Spinal cord (tissue), 10 donors: Measurements from ENCODE around the gene STH. TPM values are rescaled to one million over a fixed set of nuclear protein-coding genes. Genes with fewer than 3 reads are reported as not detected.

ENCODE experiments used
- DNase-seq, 6 donors: peaks; one replicate each; pipeline versions ENCODE4 v3.0.0 to v3.0.0-alpha.2; 2013 to 2015; ENCODE audit warnings: low spot score in 6 of 6, low read depth in 4 of 6
- H3K27ac ChIP-seq: one replicate; pipeline ENCODE4 v1.5.1; 2013; ENCODE audit warnings: low read depth, low read length, control low read depth
- H3K27me3 ChIP-seq: one replicate; pipeline ENCODE4 v1.6.1; 2013; ENCODE audit warnings: low read length; ENCODE audit not compliant: control insufficient read depth, insufficient read depth
- H3K36me3 ChIP-seq: one replicate; pipeline ENCODE4 v1.6.1; 2013; ENCODE audit warnings: low read length; ENCODE audit not compliant: control insufficient read depth, insufficient read depth
- H3K4me1 ChIP-seq: one replicate; pipeline ENCODE4 v1.6.1; 2013; ENCODE audit warnings: low read length; ENCODE audit not compliant: control insufficient read depth, insufficient read depth
- H3K4me3 ChIP-seq: one replicate; pipeline ENCODE4 v1.5.1; 2013; ENCODE audit warnings: low read depth, low read length, control low read depth
- H3K9me3 ChIP-seq: one replicate; pipeline ENCODE4 v1.6.1; 2013; ENCODE audit warnings: low read length; ENCODE audit not compliant: control insufficient read depth, insufficient read depth
- WGBS: methylation state at CpG from one replicate; pipeline ENCODE4 v1.1.5; 2013; ENCODE audit warnings: missing lambda C conversion rate; ENCODE audit not compliant: insufficient coverage; 5-methylcytosine and 5-hydroxymethylcytosine counted together
- polyA plus RNA-seq, 2 donors: library from polyadenylated mRNA; unstranded; fragments of 120-200 nt; gene quantifications; one replicate each; pipeline ENCODE4 v1.2.1, GENCODE V29; 2013; ENCODE audit not compliant: insufficient read length in 2 of 2
- total RNA-seq, 2 donors: library from RNA; depleted of rRNA in 1 of 2; stranded (reverse); fragments of 120-200 nt in 1 of 2; fragments of >200 nt in 1 of 2; gene quantifications; one replicate each; pipeline versions ENCODE4 v1.2.3 to v1.2.4, GENCODE V29; 2013 to 2014
- donor health status: healthy.

The STH gene
- total and polyA plus RNA-seq, 4 donors = 0.66 to 3.1 (median 2.4) TPM; not detected in 1

DNA sequence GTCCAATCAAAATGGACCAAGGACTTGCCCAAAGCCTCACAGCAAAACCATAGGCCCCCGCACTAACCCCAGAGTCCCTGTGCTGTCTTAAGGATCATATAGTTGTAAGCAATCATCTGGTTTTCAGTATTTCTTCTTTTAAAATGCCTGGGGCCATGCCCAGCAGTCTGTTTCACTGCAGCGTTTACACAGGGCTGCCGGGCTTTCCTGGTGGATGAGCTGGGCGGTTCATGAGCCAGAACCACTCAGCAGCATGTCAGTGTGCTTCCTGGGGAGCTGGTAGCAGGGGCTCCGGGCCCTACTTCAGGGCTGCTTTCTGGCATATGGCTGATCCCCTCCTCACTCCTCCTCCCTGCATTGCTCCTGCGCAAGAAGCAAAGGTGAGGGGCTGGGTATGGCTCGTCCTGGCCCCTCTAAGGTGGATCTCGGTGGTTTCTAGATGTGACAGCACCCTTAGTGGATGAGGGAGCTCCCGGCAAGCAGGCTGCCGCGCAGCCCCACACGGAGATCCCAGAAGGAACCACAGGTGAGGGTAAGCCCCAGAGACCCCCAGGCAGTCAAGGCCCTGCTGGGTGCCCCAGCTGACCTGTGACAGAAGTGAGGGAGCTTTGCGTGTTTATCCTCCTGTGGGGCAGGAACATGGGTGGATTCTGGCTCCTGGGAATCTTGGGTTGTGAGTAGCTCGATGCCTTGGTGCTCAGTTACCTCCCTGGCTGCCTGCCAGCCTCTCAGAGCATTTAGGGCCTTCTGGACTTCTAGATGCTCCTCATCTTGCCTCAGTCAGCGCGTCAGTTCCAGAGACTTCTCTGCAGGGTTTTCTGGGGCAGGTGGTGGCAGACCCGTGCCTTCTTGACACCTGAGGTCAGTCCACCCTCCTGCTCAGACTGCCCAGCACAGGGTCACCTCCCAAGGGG, 24.8 kb upstream of the STH start:
- Histone ChIP-seq H3K36me3 (peaks cover 64% of the 10 kb centered on the region), H3K27me3 (no peaks in the 10 kb centered on the region), H3K27ac (no peak overlapping the region), H3K9me3 (no peaks in the 10 kb centered on the region), H3K4me3 (no peak overlapping the region), H3K4me1 (no peaks in the 10 kb centered on the region)
- peak in 2 of 6 donors; percentile 3 to 57 for DNase-seq
- WGBS = 88% methylated on average over 16 of the region's 17 CpGs

DNA sequence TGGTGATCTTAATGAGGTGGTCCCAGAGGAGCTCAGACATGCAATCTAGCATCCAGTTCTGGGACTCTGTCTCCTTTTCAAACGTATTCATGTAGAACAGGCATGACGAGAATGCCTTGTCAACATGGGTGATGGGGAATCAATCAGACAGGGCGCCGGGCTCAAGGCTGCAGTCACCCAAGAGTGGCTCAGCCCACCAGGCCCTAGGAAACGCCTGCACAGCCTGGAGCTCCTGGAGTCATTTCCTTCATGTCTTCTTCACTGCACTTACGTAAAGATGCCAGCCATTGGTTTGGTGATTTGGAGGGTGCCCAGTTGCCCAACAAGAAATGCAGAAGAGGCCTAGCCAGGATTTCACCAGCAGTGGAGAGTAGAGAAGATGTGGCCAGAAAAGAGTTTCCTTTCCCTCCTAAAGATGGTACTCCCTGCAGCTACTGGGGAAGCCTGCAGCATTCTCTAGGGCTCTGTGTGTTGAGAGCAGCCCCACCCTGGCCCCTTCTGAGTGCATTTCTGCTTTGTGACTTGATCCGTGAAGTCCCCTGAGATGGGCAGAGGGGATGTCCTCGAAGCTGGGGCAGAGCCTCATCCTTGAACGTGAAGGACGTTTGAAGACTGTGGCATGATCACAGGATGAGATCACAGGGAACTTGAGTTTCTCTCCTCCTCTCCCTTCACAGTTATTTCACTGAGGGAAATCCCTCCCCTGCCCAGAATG, 24.0 kb upstream of the STH start:
- WGBS = 69% methylated on average over 9 of the region's 10 CpGs
- H3K4me1 ChIP-seq = no peaks in the 10 kb centered on the region
- no peaks in the 10 kb centered on the region for H3K9me3 ChIP-seq
- H3K4me3 ChIP-seq = no peak overlapping the region
- no peak overlapping the region for H3K27ac ChIP-seq
- peaks cover 60% of the 10 kb centered on the region for H3K36me3 ChIP-seq
- DNase-seq = no peak
- H3K27me3 ChIP-seq = no peaks in the 10 kb centered on the region

DNA sequence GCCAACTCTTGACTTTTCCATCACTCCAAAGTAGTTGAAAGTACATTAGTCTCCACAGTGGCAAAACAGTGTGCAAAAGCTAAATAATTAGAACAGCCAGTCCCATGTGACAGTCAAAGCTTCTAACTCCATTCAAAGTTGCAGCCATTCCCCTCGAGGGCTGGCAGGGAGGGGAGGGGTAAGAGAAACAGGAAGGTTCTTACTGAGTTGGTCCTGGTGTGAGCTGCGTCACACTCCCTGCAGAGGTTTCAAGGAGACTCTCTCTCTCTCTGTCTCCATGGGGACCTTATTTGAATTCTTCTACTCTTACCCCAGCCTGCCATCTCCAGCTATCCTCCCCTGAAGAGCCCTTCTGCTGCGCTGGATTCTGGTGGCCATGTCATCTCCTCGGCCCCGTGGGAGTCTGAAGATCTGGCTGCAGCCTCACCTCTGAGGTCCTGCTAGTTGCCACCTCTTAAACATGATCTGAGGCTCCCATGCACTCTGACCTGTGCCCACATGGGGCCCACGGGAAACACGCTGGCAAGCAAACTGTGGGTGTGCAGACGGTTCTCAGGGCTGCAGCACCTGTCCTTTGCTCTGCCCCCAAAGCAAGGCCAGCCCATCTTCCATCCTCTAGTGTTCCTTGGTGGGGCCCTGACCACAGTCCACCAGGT, 23.3 kb upstream of the STH start:
- Histone ChIP-seq H3K36me3 (peaks cover 54% of the 10 kb centered on the region), H3K4me1 (no peaks in the 10 kb centered on the region), H3K4me3 (no peak overlapping the region), H3K9me3 (no peaks in the 10 kb centered on the region), H3K27ac (no peak overlapping the region), H3K27me3 (no peaks in the 10 kb centered on the region)
- no peak for DNase-seq
- 82% methylated on average over 7 of the region's 8 CpGs for WGBS

DNA sequence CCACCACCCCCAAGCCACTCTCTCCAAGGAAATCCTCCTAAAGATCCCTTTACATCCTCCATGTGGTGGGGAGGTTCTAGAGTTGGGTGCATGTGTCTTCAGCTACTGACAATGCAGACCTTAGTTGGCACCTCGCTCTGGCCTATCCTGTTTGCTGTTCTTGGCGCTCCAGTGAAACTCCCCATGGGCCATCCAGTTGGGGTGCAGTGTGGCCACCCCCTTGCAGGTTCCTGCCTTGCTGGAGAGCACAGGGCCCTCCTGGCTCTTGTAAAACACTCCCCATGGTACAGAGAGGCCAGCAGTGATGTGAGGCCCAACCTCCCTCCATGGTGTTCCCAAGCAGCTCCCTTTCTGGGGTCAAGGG, 22.7 kb upstream of the STH start:
- H3K4me1 ChIP-seq = no peaks in the 10 kb centered on the region
- DNase-seq = no peak
- WGBS = 96% methylated on average over 2 of the region's 2 CpGs
- H3K9me3 ChIP-seq = no peaks in the 10 kb centered on the region
- no peak overlapping the region for H3K27ac ChIP-seq
- no peaks in the 10 kb centered on the region for H3K27me3 ChIP-seq
- peaks cover 56% of the 10 kb centered on the region for H3K36me3 ChIP-seq
- H3K4me3 ChIP-seq = no peak overlapping the region

DNA sequence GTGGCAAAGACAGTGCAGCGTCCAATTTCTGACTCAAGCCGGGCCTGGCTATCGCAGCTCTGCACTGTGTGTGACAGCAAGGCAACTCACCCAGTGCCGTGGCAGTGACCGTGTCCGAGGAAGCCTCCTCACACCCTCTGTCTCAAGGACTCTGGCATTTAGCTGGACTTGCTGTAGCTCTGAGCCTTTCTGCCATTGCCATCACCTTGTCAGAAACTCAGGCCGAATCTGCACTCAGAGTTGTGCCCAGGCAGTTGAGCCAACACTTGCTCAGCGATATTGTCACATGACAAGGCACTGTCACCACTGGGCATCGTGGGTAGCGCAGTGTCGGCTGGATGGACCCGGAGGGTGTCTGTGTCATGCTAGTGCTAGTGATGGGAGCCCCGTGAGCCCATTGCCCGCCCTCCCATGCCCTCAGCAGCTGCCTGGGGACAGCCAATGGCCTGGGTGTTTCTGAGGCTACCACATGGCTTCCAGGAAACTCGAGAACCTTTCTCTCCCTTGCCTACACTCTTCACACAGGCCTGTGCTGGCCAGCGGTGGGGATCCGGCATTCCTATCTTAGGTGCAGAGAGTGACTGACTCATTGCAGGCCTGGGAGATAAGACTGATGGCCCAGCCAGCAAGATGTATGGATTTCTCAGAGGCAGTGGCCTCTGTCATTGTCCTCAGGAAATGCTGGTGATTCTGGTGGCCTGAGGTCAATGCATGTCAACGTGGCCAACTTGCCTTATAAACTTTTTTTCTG, 22.1 kb upstream of the STH start:
- H3K27ac ChIP-seq = no peak overlapping the region
- H3K27me3 ChIP-seq = no peaks in the 10 kb centered on the region
- H3K36me3 ChIP-seq = peaks cover 51% of the 10 kb centered on the region
- WGBS = 83% methylated on average over 11 of the region's 18 CpGs
- no peaks in the 10 kb centered on the region for H3K9me3 ChIP-seq
- no peaks in the 10 kb centered on the region for H3K4me1 ChIP-seq
- DNase-seq = no peak
- no peak overlapping the region for H3K4me3 ChIP-seq

DNA sequence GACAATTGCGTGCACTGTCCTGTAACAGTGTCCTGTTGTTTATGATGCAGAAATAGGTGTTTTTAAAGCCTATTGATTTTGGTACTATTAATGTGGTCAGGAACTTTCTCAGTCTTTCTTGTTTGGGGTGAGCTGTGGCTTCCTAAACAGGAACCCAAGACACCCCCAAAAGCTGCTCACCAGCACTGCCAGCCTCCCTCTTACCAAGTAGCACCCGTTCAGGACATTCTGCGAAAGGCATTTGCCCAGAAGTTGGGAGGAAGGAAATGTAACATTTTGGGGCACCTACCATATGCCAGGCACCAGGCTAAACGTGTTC, 21.6 kb upstream of the STH start:
- H3K36me3 ChIP-seq = peaks cover 45% of the 10 kb centered on the region
- H3K4me1 ChIP-seq = no peaks in the 10 kb centered on the region
- H3K9me3 ChIP-seq = no peaks in the 10 kb centered on the region
- no peak overlapping the region for H3K4me3 ChIP-seq
- WGBS = 100% methylated on average over 2 of the region's 4 CpGs
- H3K27ac ChIP-seq = no peak overlapping the region
- no peak for DNase-seq
- no peaks in the 10 kb centered on the region for H3K27me3 ChIP-seq

DNA sequence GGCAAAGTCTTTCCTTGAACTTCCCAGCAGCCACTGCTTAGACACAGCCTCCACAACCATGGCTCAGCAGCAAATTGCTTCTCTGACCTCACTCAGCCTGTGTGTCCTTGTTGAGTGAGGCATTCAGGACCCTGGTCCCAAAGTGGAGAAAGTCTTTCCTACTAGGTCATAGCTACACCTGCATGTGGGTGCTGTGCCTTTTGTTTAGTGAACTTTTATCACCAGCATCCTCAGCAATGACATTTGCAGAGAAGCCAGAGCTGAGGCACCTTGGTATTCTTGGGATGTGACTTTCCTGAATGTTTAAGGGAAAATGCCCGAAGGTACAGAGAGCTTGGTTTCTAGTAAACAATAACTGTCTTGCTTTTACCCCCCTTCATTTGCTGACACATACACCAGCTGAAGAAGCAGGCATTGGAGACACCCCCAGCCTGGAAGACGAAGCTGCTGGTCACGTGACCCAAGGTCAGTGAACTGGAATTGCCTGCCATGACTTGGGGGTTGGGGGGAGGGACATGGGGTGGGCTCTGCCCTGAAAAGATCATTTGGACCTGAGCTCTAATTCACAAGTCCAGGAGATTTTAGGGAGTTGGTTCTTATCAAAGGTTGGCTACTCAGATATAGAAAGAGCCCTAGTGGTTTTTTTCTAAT, 20.9 kb upstream of the STH start:
- Histone ChIP-seq H3K27ac (no peak overlapping the region), H3K9me3 (no peaks in the 10 kb centered on the region), H3K4me3 (no peak overlapping the region), H3K36me3 (peaks cover 48% of the 10 kb centered on the region), H3K27me3 (no peaks in the 10 kb centered on the region), H3K4me1 (no peaks in the 10 kb centered on the region)
- WGBS = 44% methylated on average over 2 of the region's 3 CpGs
- DNase-seq = no peak

DNA sequence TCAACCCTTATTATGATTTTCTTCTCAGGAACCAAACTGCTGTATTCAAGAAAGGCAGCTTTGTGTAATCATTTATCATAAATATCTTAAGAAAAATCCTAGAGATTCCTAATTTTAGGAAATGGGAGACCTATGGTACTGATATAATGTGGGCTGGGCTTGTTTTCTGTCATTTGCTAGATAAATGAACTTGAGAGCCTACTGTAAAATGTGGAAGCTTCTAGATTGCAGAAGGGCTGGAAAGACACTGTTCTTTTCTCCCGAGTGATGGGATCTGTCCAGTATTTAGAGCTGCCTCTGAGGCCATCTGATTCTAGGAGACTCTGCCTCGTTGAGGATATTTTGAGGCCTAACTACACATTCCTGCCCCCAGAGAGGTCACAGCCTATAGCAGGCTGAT, 19.9 kb upstream of the STH start:
- H3K27ac ChIP-seq = no peak overlapping the region
- no peaks in the 10 kb centered on the region for H3K4me1 ChIP-seq
- peaks cover 51% of the 10 kb centered on the region for H3K36me3 ChIP-seq
- 47% methylated on average over 2 of the region's 2 CpGs for WGBS
- H3K9me3 ChIP-seq = no peaks in the 10 kb centered on the region
- H3K27me3 ChIP-seq = no peaks in the 10 kb centered on the region
- DNase-seq = no peak
- no peak overlapping the region for H3K4me3 ChIP-seq

DNA sequence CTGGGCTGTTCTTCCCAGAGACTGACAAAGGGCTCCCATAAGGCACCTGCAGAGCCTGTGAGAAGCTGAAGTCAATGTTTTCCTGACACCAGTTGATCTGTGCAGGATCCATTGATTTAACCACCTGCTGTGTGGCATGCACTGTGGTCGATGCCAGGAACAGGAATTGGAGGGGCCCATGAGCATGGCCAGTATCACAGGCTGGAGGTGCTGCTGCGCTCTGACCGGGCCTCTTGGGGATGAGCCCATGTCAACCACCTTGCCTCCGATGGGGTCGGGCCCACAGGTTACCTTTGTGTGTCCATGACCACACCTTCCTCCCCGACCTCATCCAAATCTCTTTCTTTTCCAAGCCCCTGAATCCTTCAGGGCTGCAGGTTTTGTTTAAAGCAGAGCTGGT, 18.2 kb upstream of the STH start:
- no peak overlapping the region for H3K4me3 ChIP-seq
- H3K27ac ChIP-seq = no peak overlapping the region
- no peak for DNase-seq
- no peaks in the 10 kb centered on the region for H3K9me3 ChIP-seq
- H3K36me3 ChIP-seq = peaks cover 42% of the 10 kb centered on the region
- 75% methylated on average over 3 of the region's 6 CpGs for WGBS
- H3K27me3 ChIP-seq = no peaks in the 10 kb centered on the region
- H3K4me1 ChIP-seq = no peaks in the 10 kb centered on the region
